ENCODE data around the gene CAMP.
"Not testable (repeated sequence)": the region's sequence is repeated elsewhere in the genome, so short reads cannot be mapped to it uniquely, and the experiment has no call there.

CAMP gene

DNA sequence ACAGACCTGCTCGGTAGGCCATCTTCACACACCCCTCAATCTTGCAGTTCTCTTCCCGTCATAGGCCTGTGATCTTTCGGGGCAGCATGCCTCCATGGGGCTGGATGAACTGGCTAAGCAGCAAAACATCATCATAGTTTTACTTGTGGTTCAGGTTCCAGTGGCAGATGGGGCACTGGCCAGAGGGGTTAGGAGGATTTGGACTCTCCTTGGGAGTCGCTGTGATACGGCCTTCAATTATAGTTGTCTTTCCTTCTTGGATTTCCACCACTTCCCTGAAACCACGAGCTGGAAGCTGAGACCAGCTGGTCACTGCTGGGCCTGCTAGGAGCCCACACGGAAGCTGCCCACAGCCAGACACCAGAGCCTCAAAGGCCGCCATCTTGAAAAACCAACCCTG lies 33.3 kb downstream of the CAMP start:
- DNase-seq (ENCODE audit: low read depth in 2 of 2), result no peak

DNA sequence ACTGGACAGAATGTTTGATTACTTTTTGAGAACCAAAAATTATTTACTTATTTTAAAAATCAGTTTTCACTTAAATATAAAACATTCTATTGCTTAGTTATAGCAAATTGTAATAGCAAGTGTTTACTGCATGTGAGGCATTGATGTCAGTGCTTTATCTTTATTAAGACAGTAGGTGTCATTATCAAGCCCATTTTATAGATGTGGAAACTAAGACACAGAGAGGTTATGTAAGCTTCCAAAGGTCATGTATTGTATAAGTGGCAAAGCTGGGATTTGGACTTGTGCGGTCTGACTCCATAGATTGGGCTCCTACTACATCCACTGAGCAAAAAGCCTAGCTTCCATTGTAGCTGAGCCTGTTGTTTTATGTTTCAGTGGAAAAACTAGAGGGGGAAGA lies 35.2 kb downstream of the CAMP start:
- no peak for DNase-seq (ENCODE audit: low read depth in 2 of 2)

GRCh38 chr3:48267782-48268181 lies 44.5 kb downstream of the CAMP start:
- DNase-seq (ENCODE audit: low read depth in 2 of 2), result no peak

DNA sequence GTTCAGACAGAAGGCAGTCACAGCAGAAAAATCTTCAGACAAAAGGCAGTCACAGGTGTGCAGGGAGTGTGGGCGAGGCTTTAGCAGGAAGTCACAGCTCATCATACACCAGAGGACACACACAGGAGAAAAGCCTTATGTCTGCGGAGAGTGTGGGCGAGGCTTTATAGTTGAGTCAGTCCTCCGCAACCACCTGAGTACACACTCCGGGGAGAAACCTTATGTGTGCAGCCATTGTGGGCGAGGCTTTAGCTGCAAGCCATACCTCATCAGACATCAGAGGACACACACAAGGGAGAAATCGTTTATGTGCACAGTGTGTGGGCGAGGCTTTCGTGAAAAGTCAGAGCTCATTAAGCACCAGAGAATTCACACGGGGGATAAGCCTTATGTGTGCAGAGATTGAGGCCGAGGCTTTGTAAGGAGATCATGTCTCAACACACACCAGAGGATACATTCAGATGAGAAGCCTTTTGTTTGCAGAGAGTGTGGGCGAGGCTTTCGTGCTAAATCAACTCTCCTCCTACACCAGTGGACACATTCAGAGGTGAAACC lies 45.2 kb downstream of the CAMP start:
- DNase-seq (ENCODE audit: low read depth in 2 of 2), result no peak

DNA sequence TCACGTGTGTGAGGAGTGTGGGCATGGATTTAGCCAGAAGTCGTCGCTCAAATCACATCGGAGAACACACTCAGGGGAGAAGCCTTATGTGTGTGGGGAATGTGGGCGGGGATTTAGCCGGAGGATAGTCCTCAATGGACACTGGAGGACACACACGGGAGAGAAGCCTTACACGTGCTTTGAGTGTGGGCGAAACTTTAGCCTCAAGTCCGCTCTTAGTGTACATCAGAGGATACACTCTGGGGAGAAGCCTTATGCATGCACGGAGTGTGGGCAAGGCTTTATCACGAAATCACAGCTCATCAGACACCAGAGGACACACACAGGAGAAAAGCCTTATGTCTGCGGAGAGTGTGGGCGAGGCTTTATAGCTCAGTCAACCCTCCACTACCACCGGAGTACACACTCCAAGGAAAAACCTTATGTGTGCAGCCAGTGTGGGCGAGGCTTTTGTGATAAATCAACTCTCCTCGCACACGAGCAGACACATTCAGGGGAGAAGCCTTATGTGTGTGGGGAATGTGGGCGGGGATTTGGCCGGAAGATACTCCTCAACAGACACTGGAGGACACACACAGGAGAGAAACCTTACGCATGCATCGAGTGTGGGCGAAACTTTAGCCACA lies 45.8 kb downstream of the CAMP start:
- no peak for DNase-seq (ENCODE audit: low read depth in 2 of 2)

- no peak for DNase-seq (ENCODE audit: low read depth in 2 of 2)
These were observed 46.3 kb downstream of the CAMP start for GRCh38 chr3:48269592-48269991.

DNA sequence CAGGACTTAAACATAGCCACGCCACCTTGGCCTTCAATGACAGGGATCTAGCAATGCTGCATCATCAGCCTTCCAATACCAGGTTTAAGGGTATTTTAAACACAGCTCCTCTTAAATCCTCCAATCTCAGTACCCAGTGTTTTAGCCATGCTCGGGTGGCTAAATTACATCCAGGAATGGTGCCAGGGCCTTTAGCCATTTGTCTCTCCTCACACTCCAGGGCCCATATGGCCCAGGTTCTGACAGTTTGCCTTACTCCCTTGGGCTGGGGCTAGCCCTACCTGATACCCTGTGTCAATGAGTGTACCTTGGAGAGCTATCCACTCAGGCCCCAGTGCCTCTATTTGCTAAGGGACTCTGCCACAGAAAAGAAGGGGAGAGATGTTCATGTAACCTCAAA lies 47.0 kb downstream of the CAMP start:
- no peak for DNase-seq (ENCODE audit: low read depth in 2 of 2)

DNA sequence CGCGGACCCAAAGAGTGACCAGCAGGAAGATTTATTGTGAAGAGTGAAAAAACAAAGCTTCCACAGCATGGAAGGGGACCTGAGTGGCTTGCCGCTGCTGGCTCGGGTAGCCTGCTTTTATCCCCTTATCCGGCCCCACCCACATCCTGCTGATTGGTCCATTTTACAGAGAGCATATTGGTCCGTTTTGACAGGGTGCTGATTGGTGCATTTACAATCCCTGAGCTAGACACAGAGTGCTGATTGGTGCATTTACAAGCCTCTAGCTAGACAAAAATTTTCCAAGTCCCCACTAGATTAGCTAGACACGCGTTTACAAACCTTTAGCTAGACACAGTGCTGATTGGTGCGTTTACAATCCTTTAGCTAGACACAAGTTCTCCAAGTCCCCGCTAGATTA lies 47.9 kb downstream of the CAMP start:
- DNase-seq (ENCODE audit: low read depth in 2 of 2), result not testable (repeated sequence)

- DNase-seq (ENCODE audit: low read depth in 2 of 2), result no peak
These were observed 48.6 kb downstream of the CAMP start for GRCh38 chr3:48271763-48272498.

DNA sequence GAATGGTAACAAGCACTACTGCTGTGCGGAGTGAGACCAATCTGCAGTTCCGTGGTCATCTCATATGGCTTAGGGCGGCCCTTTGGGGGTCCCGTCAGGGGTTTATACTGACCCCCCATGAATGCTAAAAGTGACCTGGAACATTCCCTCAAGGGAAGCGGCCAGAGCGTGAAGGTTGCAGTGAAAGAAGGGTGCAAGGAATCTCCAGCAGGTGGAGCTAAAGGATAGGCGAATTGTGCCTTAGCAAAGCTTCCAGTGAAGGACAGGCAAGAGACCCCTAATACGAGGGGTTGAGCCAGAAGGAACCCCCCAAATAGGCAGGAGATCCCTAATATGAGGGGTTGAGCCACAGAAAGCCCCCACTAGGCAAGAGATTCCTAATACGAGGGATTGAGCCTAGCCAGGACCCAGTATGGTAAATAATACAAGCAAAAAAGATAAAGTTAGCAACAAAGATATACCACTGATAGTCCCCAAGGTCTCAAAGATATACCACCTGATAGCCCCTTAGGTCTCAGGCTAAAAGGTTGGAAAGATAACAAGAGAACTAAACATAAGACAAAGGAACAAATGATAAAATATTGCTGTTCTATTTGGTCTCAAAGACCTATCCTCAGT lies 50.4 kb downstream of the CAMP start:
- peak; percentile 10 to 13 for DNase-seq (ENCODE audit: low read depth in 2 of 2)

- no peak for DNase-seq (ENCODE audit: low read depth in 2 of 2)
These were observed 51.2 kb downstream of the CAMP start for GRCh38 chr3:48274452-48274851.

Measured in fibroblast of skin of left biceps (primary cell).